GM19468 (cell line): ENCODE measurements around the gene KIF5A.
"Not testable (repeated sequence)": the region's sequence is repeated elsewhere in the genome, so short reads cannot be mapped to it uniquely, and the experiment has no call there.

Source experiments
- ATAC-seq: cut with Tn5 transposase; IDR thresholded peaks from one replicate; pipeline ENCODE4 v1.9.1; 2021; ENCODE audit warnings: mild to moderate bottlenecking, moderate library complexity, moderate number of reproducible peaks; ENCODE audit not compliant: unreplicated experiment; ENCODE audit errors: extremely low read depth

Gene KIF5A

GRCh38 chr12:57614948-57615500 is 65.2 kb downstream of the KIF5A start:
- no peak for ATAC-seq

- no peak for ATAC-seq
Measured at GRCh38 chr12:57615637-57616036, 65.8 kb downstream of the KIF5A start.

GRCh38 chr12:57616383-57617101 is 66.7 kb downstream of the KIF5A start:
- no peak for ATAC-seq

GRCh38 chr12:57617942-57618341 is 68.1 kb downstream of the KIF5A start:
- ATAC-seq, result no peak

GRCh38 chr12:57618431-57618830 is 68.6 kb downstream of the KIF5A start:
- ATAC-seq, result not testable (repeated sequence)

- ATAC-seq, result no peak
Measured at GRCh38 chr12:57618966-57619433, 69.2 kb downstream of the KIF5A start.

- ATAC-seq, result no peak
Measured at GRCh38 chr12:57619434-57620244, 69.8 kb downstream of the KIF5A start.

- ATAC-seq, result no peak
Measured at GRCh38 chr12:57620245-57620935, 70.5 kb downstream of the KIF5A start.

GRCh38 chr12:57620936-57621496 is 71.2 kb downstream of the KIF5A start:
- no peak for ATAC-seq

GRCh38 chr12:57621497-57622292 is 71.9 kb downstream of the KIF5A start:
- no peak for ATAC-seq

GRCh38 chr12:57622293-57623245 is 72.7 kb downstream of the KIF5A start:
- ATAC-seq, result no peak

GRCh38 chr12:57623385-57623784 is 73.5 kb downstream of the KIF5A start:
- ATAC-seq, result no peak

- ATAC-seq, result no peak
Measured at GRCh38 chr12:57623811-57624390, 74.1 kb downstream of the KIF5A start.

- no peak for ATAC-seq
Measured at GRCh38 chr12:57624441-57625220, 74.8 kb downstream of the KIF5A start.

GRCh38 chr12:57625261-57626032 is 75.6 kb downstream of the KIF5A start:
- ATAC-seq, result no peak

- ATAC-seq, result no peak
Measured at GRCh38 chr12:57626111-57626920, 76.5 kb downstream of the KIF5A start.
